Loucy (cell line): ENCODE results near the gene FRMD4A.

Experiments
- H2AFZ ChIP-seq: fragments of 200-600 bp; sonication (generic); 2 replicates; pipeline ENCODE4 v1.6.0; 2016; ENCODE audit warnings: antibody characterized with exemption, mild to moderate bottlenecking, low read length, moderate library complexity
- H3F3A ChIP-seq: fragments of 200-600 bp; 2 replicates; pipeline ENCODE4 v1.6.0; 2016; ENCODE audit warnings: antibody characterized with exemption, low read depth, mild to moderate bottlenecking
- H3K27me3 ChIP-seq: fragments of 200-600 bp; sonication (generic); 2 replicates; pipeline ENCODE4 v1.6.1; 2014; ENCODE audit warnings: low read length, mild to moderate bottlenecking; ENCODE audit not compliant: insufficient read depth, poor library complexity, severe bottlenecking
- H3K36me3 ChIP-seq: fragments of 200-600 bp; sonication (generic); 2 replicates; pipeline ENCODE4 v1.6.1; 2016; ENCODE audit warnings: low read length; ENCODE audit not compliant: insufficient read depth
- H3K4me1 ChIP-seq: fragments of 200-600 bp; sonication (generic); 2 replicates; pipeline ENCODE4 v1.5.1; 2014; ENCODE audit warnings: low read length, mild to moderate bottlenecking; ENCODE audit not compliant: insufficient read depth, poor library complexity, severe bottlenecking
- H3K4me2 ChIP-seq: fragments of 200-600 bp; sonication (generic); 2 replicates; pipeline ENCODE4 v1.6.0; 2014; ENCODE audit warnings: antibody characterized with exemption, low read length, low read depth, mild to moderate bottlenecking; ENCODE audit not compliant: poor library complexity, severe bottlenecking
- H3K4me3 ChIP-seq: fragments of 200-600 bp; sonication (generic); 2 replicates; pipeline ENCODE4 v1.5.1; 2014; ENCODE audit warnings: low read length, mild to moderate bottlenecking, mixed read lengths; ENCODE audit not compliant: poor library complexity, severe bottlenecking
- H3K79me2 ChIP-seq: fragments of 200-600 bp; sonication (generic); 2 replicates; pipeline ENCODE4 v1.6.1; 2014; ENCODE audit warnings: low read length; ENCODE audit not compliant: insufficient read depth
- H3K9ac ChIP-seq: fragments of 200-600 bp; sonication (generic); 2 replicates; pipeline ENCODE4 v1.6.0; 2014; ENCODE audit warnings: mild to moderate bottlenecking, low read depth, low read length, moderate library complexity; ENCODE audit not compliant: poor library complexity, severe bottlenecking
- H3K9me2 ChIP-seq: fragments of 200-600 bp; sonication (generic); replicated peaks from 2 replicates; pipeline ENCODE4 v1.6.1; 2016; ENCODE audit warnings: low read depth, low read length, mixed read lengths
- H3K9me3 ChIP-seq: fragments of 200-600 bp; sonication (generic); 2 replicates; pipeline ENCODE4 v1.6.1; 2014; ENCODE audit warnings: mild to moderate bottlenecking, antibody characterized with exemption, low read length, low read depth; ENCODE audit not compliant: insufficient read depth
- H4K20me1 ChIP-seq: fragments of 200-600 bp; sonication (generic); 2 replicates; pipeline ENCODE4 v1.6.0; 2014; ENCODE audit warnings: antibody characterized with exemption, low read length, mild to moderate bottlenecking; ENCODE audit not compliant: insufficient read depth, poor library complexity, severe bottlenecking
- EZH2phosphoT487 ChIP-seq: fragments of 200-600 bp; IDR thresholded peaks from 2 replicates; pipeline ENCODE4 v1.6.1; 2018; ENCODE audit warnings: antibody characterized with exemption, mild to moderate bottlenecking, moderate library complexity, borderline replicate concordance
- TF ChIP-seq, protein P1 (sequence below): fragments of 200-600 bp; sonication (generic); conservative IDR thresholded peaks from 2 replicates; pipeline ENCODE4 v1.5.1; 2014; ENCODE audit warnings: mild to moderate bottlenecking, antibody characterized with exemption, low read length

FRMD4A gene

DNA sequence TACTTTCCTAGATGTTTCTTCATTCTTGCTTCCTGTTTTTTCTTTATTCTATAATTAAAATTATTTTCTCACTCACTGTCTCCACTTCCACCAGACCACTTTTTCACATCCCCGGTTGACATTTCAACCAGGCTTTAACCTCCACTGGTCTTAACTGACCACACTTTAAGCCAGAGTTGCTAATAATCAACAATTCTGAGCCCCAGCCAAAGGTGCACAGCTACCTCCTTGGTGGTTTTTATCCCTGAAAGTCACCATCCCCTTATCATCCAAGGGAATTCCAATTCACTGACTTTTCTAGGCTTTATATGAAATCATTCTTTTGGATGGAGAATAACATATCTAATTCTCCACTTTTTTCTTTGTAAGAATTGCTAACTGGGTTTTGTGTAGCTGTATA is 138.9 kb downstream of the FRMD4A start:
- Histone ChIP-seq H3K9me2 (no peaks in the 10 kb centered on the region), H4K20me1 (no peaks in the 10 kb centered on the region), H3K4me1 (no peaks in the 10 kb centered on the region), H3K27me3 (no peaks in the 10 kb centered on the region), H3K9ac (no peak overlapping the region), H3K36me3 (no peaks in the 10 kb centered on the region), H3K79me2 (no peaks in the 10 kb centered on the region), H3K4me2 (no peak overlapping the region), H2AFZ (no peak overlapping the region), H3K4me3 (no peak overlapping the region), H3K9me3 (no peaks in the 10 kb centered on the region), H3F3A (no peaks in the 10 kb centered on the region)
- TF ChIP-seq, protein P1, sequence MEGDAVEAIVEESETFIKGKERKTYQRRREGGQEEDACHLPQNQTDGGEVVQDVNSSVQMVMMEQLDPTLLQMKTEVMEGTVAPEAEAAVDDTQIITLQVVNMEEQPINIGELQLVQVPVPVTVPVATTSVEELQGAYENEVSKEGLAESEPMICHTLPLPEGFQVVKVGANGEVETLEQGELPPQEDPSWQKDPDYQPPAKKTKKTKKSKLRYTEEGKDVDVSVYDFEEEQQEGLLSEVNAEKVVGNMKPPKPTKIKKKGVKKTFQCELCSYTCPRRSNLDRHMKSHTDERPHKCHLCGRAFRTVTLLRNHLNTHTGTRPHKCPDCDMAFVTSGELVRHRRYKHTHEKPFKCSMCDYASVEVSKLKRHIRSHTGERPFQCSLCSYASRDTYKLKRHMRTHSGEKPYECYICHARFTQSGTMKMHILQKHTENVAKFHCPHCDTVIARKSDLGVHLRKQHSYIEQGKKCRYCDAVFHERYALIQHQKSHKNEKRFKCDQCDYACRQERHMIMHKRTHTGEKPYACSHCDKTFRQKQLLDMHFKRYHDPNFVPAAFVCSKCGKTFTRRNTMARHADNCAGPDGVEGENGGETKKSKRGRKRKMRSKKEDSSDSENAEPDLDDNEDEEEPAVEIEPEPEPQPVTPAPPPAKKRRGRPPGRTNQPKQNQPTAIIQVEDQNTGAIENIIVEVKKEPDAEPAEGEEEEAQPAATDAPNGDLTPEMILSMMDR = no peak
- TF ChIP-seq EZH2phosphoT487 = no peak

DNA sequence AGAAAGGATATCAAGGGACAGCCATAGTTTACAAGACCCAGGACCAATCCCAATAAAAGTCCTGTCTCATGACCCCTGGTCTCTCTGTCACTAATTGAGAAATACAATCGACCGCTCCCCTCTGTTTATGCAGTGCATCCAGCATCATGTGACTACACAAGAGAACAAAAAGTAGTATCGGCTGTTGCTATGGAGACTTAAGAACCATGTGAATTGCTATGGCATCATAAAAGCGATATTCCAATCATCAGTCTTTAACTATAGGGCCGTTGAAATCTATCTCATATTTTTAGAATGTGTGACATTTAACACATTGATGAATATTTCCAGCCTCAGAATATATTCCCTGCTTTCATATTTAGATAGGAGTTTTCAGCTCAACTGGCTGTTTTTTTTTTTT is 139.3 kb downstream of the FRMD4A start:
- H3K4me1 ChIP-seq = no peaks in the 10 kb centered on the region
- no peaks in the 10 kb centered on the region for H4K20me1 ChIP-seq
- TF ChIP-seq, protein P1 = no peak
- no peak for TF ChIP-seq EZH2phosphoT487
- H3K9me2 ChIP-seq = no peaks in the 10 kb centered on the region
- no peaks in the 10 kb centered on the region for H3K9me3 ChIP-seq
- H3K79me2 ChIP-seq = no peaks in the 10 kb centered on the region
- H3K4me3 ChIP-seq = no peak overlapping the region
- no peaks in the 10 kb centered on the region for H3K27me3 ChIP-seq
- no peaks in the 10 kb centered on the region for H3F3A ChIP-seq
- no peaks in the 10 kb centered on the region for H3K36me3 ChIP-seq
- H3K4me2 ChIP-seq = no peak overlapping the region
- H2AFZ ChIP-seq = no peak overlapping the region
- H3K9ac ChIP-seq = no peak overlapping the region

DNA sequence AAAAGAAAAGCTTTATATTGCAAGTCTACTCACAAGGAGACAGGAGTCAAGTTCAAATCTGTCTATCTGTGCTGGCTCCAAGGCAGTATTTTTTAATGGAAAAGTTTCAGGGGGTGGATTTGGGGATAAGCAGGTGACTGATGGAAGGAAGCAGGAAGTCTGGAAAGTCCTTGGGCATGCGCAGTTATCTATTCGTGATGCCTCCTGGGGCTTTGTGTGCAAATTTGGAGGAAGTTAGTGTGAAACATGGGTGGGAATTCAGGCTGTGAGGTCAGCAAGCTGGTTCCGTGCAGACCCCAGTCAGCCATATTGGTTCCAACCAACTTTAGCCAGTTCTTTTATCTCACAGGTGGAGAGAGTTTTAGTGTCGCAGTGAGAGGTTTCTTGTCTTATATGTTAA is 140.0 kb downstream of the FRMD4A start:
- Histone ChIP-seq H3K79me2 (no peaks in the 10 kb centered on the region), H3K4me2 (no peak overlapping the region), H2AFZ (no peak overlapping the region), H3K36me3 (no peaks in the 10 kb centered on the region), H3K27me3 (no peaks in the 10 kb centered on the region), H4K20me1 (no peaks in the 10 kb centered on the region), H3K9me2 (no peaks in the 10 kb centered on the region), H3K4me1 (no peaks in the 10 kb centered on the region), H3K9me3 (no peaks in the 10 kb centered on the region), H3K4me3 (no peak overlapping the region), H3K9ac (no peak overlapping the region), H3F3A (peaks cover 4% of the 10 kb centered on the region; the same call in 1 of the 2 replicates)
- no peak for TF ChIP-seq EZH2phosphoT487
- TF ChIP-seq, protein P1 = no peak
